ENCODE measurements around the gene WDR5. TPM values are rescaled to one million over a fixed set of nuclear protein-coding genes. Genes with fewer than 3 reads are reported as not detected.
A peak's percentile ranks its signal among the peaks of the same experiment; 100 is the strongest.

WDR5 gene
- total and polyA plus RNA-seq, 10 of the 15 experiments (the other 5 are each of a cell fraction or from before 2014, with no cell fraction given): 1.4 to 43.7 (median 33.2) TPM

GRCh38 chr9:134164879-134165278 lies 29.0 kb downstream of the WDR5 start:
- SMC1A ChIA-PET (ENCODE audit: uncharacterized antibody, unreplicated experiment): interaction anchor here (0.6 to 1.2 kb wide), 8 partner anchors 26 to 1940 kb away, joined by 3 to 5 read pairs (median 4); partner anchors contain the start of gene WDR5

DNA sequence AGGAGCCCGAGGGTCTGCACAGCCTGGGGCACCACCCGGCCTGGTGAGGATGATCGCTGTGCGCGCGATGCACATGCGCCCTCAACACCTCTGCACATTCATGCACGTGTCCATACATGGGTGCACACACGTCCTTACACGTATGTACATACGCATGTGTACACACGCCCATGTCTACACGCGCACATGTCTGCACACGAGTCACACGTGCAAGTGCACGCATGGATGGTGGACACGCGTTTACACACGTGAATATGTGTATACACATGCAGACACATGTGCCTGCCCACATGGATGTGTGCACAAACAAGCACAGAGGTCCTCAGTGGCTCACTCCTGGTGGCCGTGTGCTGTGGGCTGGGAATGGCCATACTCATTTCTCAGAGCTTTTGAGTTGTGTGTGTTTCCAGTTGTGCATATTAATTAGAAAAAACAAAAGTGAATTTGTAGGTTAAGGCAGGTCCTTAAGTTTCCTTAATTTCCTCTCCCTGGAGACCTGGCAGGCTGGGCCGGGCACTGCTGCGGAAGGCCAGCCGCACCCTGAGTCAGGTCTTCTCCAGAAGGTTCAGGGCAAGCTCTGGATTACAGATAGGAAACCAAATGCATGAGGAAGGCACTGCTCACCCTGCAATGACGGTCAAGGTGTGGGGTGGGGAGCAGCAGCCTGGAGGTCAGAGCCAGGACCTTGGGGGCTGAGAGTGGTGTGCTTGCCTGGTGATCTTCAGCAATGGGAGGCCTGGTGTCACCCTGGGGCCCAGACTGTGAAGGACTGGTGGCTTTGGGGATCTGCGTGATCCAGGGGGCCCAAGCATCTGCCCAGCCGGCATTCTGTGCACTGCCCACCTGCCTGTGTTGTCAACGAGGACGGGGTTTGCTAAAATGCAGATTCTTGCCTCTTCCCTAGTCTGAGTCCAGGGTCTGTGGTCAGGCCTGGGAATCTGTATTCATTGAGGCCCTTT lies 29.8 kb downstream of the WDR5 start:
- no peaks in the 10 kb centered on the region for H3K36me3 ChIP-seq (ENCODE audit: control insufficient read depth in 2 of 2, insufficient read depth in 2 of 2, low read length in 1 of 2)
- no peak for TF ChIP-seq USF1 (IDR thresholded peaks at IDR 0.05; ENCODE audit: borderline replicate concordance, extremely low read length, insufficient read depth, low read depth, low read length)
- TF ChIP-seq MYC (IDR thresholded peaks at IDR 0.05; ENCODE audit: insufficient read depth, insufficient read length, insufficient replicate concordance, low read length, severe bottlenecking): peak; percentile 18
- TF ChIP-seq NR2C2 (IDR thresholded peaks at IDR 0.05; ENCODE audit: borderline replicate concordance, control insufficient read depth, insufficient read length, low read depth): peak; percentile 18
- no peak for TF ChIP-seq NRF1 (conservative IDR thresholded peaks at IDR 0.05; ENCODE audit: low read depth, low read length)
- TF ChIP-seq ZNF274 (IDR thresholded peaks at IDR 0.05; ENCODE audit: insufficient read depth, insufficient read length): no peak
- TF ChIP-seq YBX1 (IDR thresholded peaks at IDR 0.05): no peak
- no peak for TF ChIP-seq CTCF (IDR thresholded peaks at IDR 0.05 in 2 of 3, conservative IDR thresholded peaks at IDR 0.05 in 1 of 3; ENCODE audit: control insufficient read depth in 2 of 3, extremely low read depth in 1 of 3, insufficient read depth in 1 of 3, low read depth in 3 of 3, low read length in 3 of 3)
- TF ChIP-seq BHLHE40 (IDR thresholded peaks at IDR 0.05; ENCODE audit: borderline replicate concordance in 1 of 2, low read depth in 2 of 2, low read length in 1 of 2): peak in 1 of 2 experiments; percentile 2; a peak in 1 of 4 replicates
- peaks cover 2% of the 10 kb centered on the region for H3K79me2 ChIP-seq (ENCODE audit: control insufficient read depth, insufficient read depth, low read length)
- FAIRE-seq: no peak
- no peak for DNase-seq (ENCODE audit: low read depth, low spot score)
- in situ Hi-C loops (cut with MboI): loop anchor here (5.0 kb wide), 1 partner anchor 282 kb away; no protein-coding TSS in a partner anchor
- ChIA-PET CTCF (interaction anchor here (0.9 to 1.4 kb wide), 3 partner anchors 79 to 277 kb away, joined by 3 to 7 read pairs (median 4); no protein-coding TSS in a partner anchor), POLR2A (no interaction called here), SMC1A (ENCODE audit: uncharacterized antibody, unreplicated experiment) (no interaction called here), RAD21 (ENCODE audit: unreplicated experiment) (interaction anchor here (1.0 kb wide), 2 partner anchors 141 to 277 kb away, joined by 3 to 4 read pairs; partner anchors contain the start of gene BRD3OS)
- no peaks in the 10 kb centered on the region for H4K20me1 ChIP-seq (ENCODE audit: control insufficient read depth, insufficient read depth)
- ATAC-seq: no peak
- WGBS (ENCODE audit: insufficient coverage, insufficient replicate concordance, low lambda C conversion rate, missing lambda C conversion rate): 55% methylated on average over 29 of the region's 29 CpGs
- H3K4me2 ChIP-seq (ENCODE audit: control insufficient read depth, insufficient read depth): no peak overlapping the region
- intact Hi-C loops (cut with micrococcal nuclease; ENCODE audit: unreplicated experiment): loop anchor here (2.0 kb wide), 1 partner anchor 29 kb away; the partner anchor contains the start of gene WDR5
- no peak overlapping the region for H2AFZ ChIP-seq (ENCODE audit: control insufficient read depth, low read depth, low read length)
- peaks cover 2% of the 10 kb centered on the region; the same call in 1 of the 3 replicates for H3K9me3 ChIP-seq (replicated peaks; ENCODE audit: control insufficient read depth, insufficient read depth, low read length)
- no peaks in the 10 kb centered on the region for H3K27me3 ChIP-seq (replicated peaks in 1 of 2; ENCODE audit: control insufficient read depth in 2 of 2, insufficient read depth in 2 of 2, low read length in 1 of 2)
- no TSS peak for BruUV-seq (replicated peaks)
- H3K9ac ChIP-seq (ENCODE audit: control insufficient read depth, insufficient read depth, low read length): no peak overlapping the region
- no peak overlapping the region for H3K27ac ChIP-seq (ENCODE audit: control insufficient read depth, insufficient read depth)
- no peak overlapping the region for H3K4me3 ChIP-seq
- H3K4me1 ChIP-seq (ENCODE audit: control insufficient read depth, insufficient read depth, low read length): peaks cover 13% of the 10 kb centered on the region

More at GRCh38 chr9:134164879-134165278, 29.0 kb downstream of the WDR5 start:
- under 1% methylated on average over 49 of the region's 50 CpGs for WGBS (ENCODE audit: insufficient coverage, insufficient replicate concordance, low lambda C conversion rate, missing lambda C conversion rate)
- Histone ChIP-seq H3K27me3 (replicated peaks in 1 of 2; ENCODE audit: control insufficient read depth in 2 of 2, insufficient read depth in 2 of 2, low read length in 1 of 2) (no peaks in the 10 kb centered on the region), H3K36me3 (ENCODE audit: control insufficient read depth in 2 of 2, insufficient read depth in 2 of 2, low read length in 1 of 2) (no peaks in the 10 kb centered on the region), H4K20me1 (ENCODE audit: control insufficient read depth, insufficient read depth) (no peaks in the 10 kb centered on the region), H3K79me2 (ENCODE audit: control insufficient read depth, insufficient read depth, low read length) (peaks cover 2% of the 10 kb centered on the region), H3K27ac (ENCODE audit: control insufficient read depth, insufficient read depth) (no peak overlapping the region), H3K9me3 (replicated peaks; ENCODE audit: control insufficient read depth, insufficient read depth, low read length) (peaks cover 2% of the 10 kb centered on the region; the same call in 1 of the 3 replicates), H3K4me1 (ENCODE audit: control insufficient read depth, insufficient read depth, low read length) (peaks cover 13% of the 10 kb centered on the region), H2AFZ (ENCODE audit: control insufficient read depth, low read depth, low read length) (no peak overlapping the region), H3K9ac (ENCODE audit: control insufficient read depth, insufficient read depth, low read length) (no peak overlapping the region), H3K4me2 (ENCODE audit: control insufficient read depth, insufficient read depth) (no peak overlapping the region), H3K4me3 (no peak overlapping the region)
- ChIA-PET RAD21 (ENCODE audit: unreplicated experiment) (interaction anchor here (1.0 kb wide), 2 partner anchors 140 to 278 kb away, joined by 3 to 4 read pairs; partner anchors contain the start of gene BRD3OS), CTCF (interaction anchor here (0.9 to 2.1 kb wide), 5 partner anchors 29 to 284 kb away, joined by 3 to 8 read pairs (median 5); partner anchors contain the start of gene WDR5), POLR2A (interaction anchor here (0.8 to 1.0 kb wide), 2 partner anchors 29 to 31 kb away, joined by 3 to 5 read pairs; partner anchors contain the start of gene WDR5)
- in situ Hi-C loops (cut with MboI): loop anchor here (5.0 kb wide), 1 partner anchor 282 kb away; no protein-coding TSS in a partner anchor
- intact Hi-C loops (cut with micrococcal nuclease; ENCODE audit: unreplicated experiment): loop anchor here (1.0 to 2.0 kb wide), 2 partner anchors 28 to 225 kb away; partner anchors contain the start of gene WDR5
- no peak for TF ChIP-seq SREBF2 (IDR thresholded peaks at IDR 0.05; ENCODE audit: low read length)
- no peak for TF ChIP-seq MYB (IDR thresholded peaks at IDR 0.05; ENCODE audit: borderline replicate concordance, low read depth, low read length)
- TF ChIP-seq NFYB (IDR thresholded peaks at IDR 0.05; ENCODE audit: insufficient read depth, low read depth, low read length): no peak
- DNase-seq (ENCODE audit: low read depth, low spot score): no peak
- no TSS peak for BruUV-seq (replicated peaks)
- FAIRE-seq: peak; percentile 96
- ATAC-seq: no peak

Measured in GM12878 (cell line).